SU-DHL-6 (cell line): ENCODE measurements around the gene EDNRA.

Source experiments
- H2AFZ ChIP-seq: fragments of 200-600 bp; sonication (generic); 2 replicates; pipeline ENCODE4 v1.6.1; 2014; ENCODE audit warnings: low read depth, mild to moderate bottlenecking, moderate library complexity, mixed read lengths, antibody characterized with exemption, low read length; ENCODE audit not compliant: severe bottlenecking
- H3F3A ChIP-seq: fragments of 200-600 bp; shearing (Covaris generic); 2 replicates; pipeline ENCODE4 v1.6.0; 2016; ENCODE audit warnings: antibody characterized with exemption, mild to moderate bottlenecking; ENCODE audit not compliant: insufficient read depth
- H3K27ac ChIP-seq: fragments of 200-600 bp; sonication (generic); 2 replicates; pipeline ENCODE4 v1.5.1; 2016; ENCODE audit warnings: low read depth, mild to moderate bottlenecking, low read length, moderate library complexity, mixed read lengths
- H3K27me3 ChIP-seq: fragments of 200-600 bp; sonication (generic), shearing (Covaris generic); 2 replicates; pipeline ENCODE4 v1.6.0; 2014; ENCODE audit warnings: mild to moderate bottlenecking, low read length
- H3K36me3 ChIP-seq: fragments of 200-600 bp; sonication (generic); 2 replicates; pipeline ENCODE4 v1.6.1; 2014; ENCODE audit warnings: mild to moderate bottlenecking, low read length, mixed read lengths
- H3K4me2 ChIP-seq: fragments of 300-600, 200-600 bp; shearing (Covaris generic), sonication (generic); 2 replicates; pipeline ENCODE4 v1.6.0; 2014; ENCODE audit warnings: low read length, low read depth, mild to moderate bottlenecking; ENCODE audit not compliant: poor library complexity, severe bottlenecking
- H3K4me3 ChIP-seq: fragments of 200-600 bp; sonication (generic); 2 replicates; pipeline ENCODE4 v1.5.1; 2014; ENCODE audit warnings: antibody characterized with exemption, low read length, mild to moderate bottlenecking, mixed read lengths; ENCODE audit not compliant: insufficient read depth, poor library complexity, severe bottlenecking
- H3K79me2 ChIP-seq: fragments of 200-600 bp; sonication (generic); 2 replicates; pipeline ENCODE4 v1.6.1; 2014; ENCODE audit warnings: mild to moderate bottlenecking, low read length, moderate library complexity; ENCODE audit not compliant: insufficient read depth
- H3K9ac ChIP-seq: fragments of 200-600 bp; sonication (generic); 2 replicates; pipeline ENCODE4 v1.7.0; 2014; ENCODE audit warnings: mild to moderate bottlenecking, low read length
- H3K9me2 ChIP-seq: fragments of 200-600 bp; sonication (generic); replicated peaks from 2 replicates; pipeline ENCODE4 v1.6.1; 2014; ENCODE audit warnings: low read length; ENCODE audit not compliant: insufficient read depth
- H3K9me3 ChIP-seq: fragments of 200-600 bp; sonication (generic); 2 replicates; pipeline ENCODE4 v1.6.1; 2014; ENCODE audit warnings: low read length, mixed read lengths; ENCODE audit not compliant: insufficient read depth
- H4K20me1 ChIP-seq: fragments of 200-600 bp; sonication (generic); 2 replicates; pipeline ENCODE4 v1.6.1; 2014; ENCODE audit warnings: low read depth, mild to moderate bottlenecking, antibody characterized with exemption, low read length, moderate library complexity, mixed read lengths
- CTCF ChIP-seq: fragments of 200-600 bp; sonication (generic); IDR thresholded peaks from one replicate; pipeline ENCODE4 v1.5.1; 2017; ENCODE audit warnings: antibody characterized with exemption, mild to moderate bottlenecking, low read length, moderate library complexity; ENCODE audit not compliant: insufficient read depth, poor library complexity, severe bottlenecking
- EZH2phosphoT487 ChIP-seq: fragments of 200-600 bp; sonication (generic), shearing (Covaris generic); conservative IDR thresholded peaks from 2 replicates; pipeline ENCODE4 v1.6.1; 2018; ENCODE audit warnings: mild to moderate bottlenecking, antibody characterized with exemption, low read length, moderate library complexity, mixed read lengths

Gene EDNRA

GRCh38 chr4:147528054-147528453, 47.2 kb downstream of the EDNRA start:
- Histone ChIP-seq H3F3A (no peaks in the 10 kb centered on the region), H3K36me3 (no peaks in the 10 kb centered on the region), H3K4me3 (no peak overlapping the region), H3K27me3 (no peaks in the 10 kb centered on the region), H3K9me3 (no peaks in the 10 kb centered on the region), H3K79me2 (no peaks in the 10 kb centered on the region), H2AFZ (no peak overlapping the region), H4K20me1 (no peaks in the 10 kb centered on the region), H3K9me2 (no peaks in the 10 kb centered on the region), H3K27ac (no peak overlapping the region), H3K4me2 (no peak overlapping the region), H3K9ac (no peak overlapping the region)
- TF ChIP-seq EZH2phosphoT487 (no peak), CTCF (no peak)

GRCh38 chr4:147530134-147530533, 49.2 kb downstream of the EDNRA start:
- Histone ChIP-seq H4K20me1 (no peaks in the 10 kb centered on the region), H3K27ac (no peak overlapping the region), H3K9ac (no peak overlapping the region), H3K36me3 (no peaks in the 10 kb centered on the region), H3K4me2 (no peak overlapping the region), H2AFZ (no peak overlapping the region), H3K27me3 (no peaks in the 10 kb centered on the region), H3K9me3 (no peaks in the 10 kb centered on the region), H3K9me2 (no peaks in the 10 kb centered on the region), H3F3A (no peaks in the 10 kb centered on the region), H3K4me3 (no peak overlapping the region), H3K79me2 (no peaks in the 10 kb centered on the region)
- no peak for TF ChIP-seq EZH2phosphoT487
- TF ChIP-seq CTCF: no peak

GRCh38 chr4:147530723-147531122, 49.8 kb downstream of the EDNRA start:
- no peak for TF ChIP-seq CTCF
- TF ChIP-seq EZH2phosphoT487: no peak
- H3K27ac ChIP-seq: no peak overlapping the region

GRCh38 chr4:147532896-147533295, 52.0 kb downstream of the EDNRA start:
- Histone ChIP-seq H2AFZ (no peak overlapping the region), H3K9me3 (no peaks in the 10 kb centered on the region), H3K27me3 (no peaks in the 10 kb centered on the region), H3K36me3 (no peaks in the 10 kb centered on the region), H3K27ac (no peak overlapping the region), H3K79me2 (no peaks in the 10 kb centered on the region), H3K4me3 (no peak overlapping the region), H3K9ac (no peak overlapping the region), H3F3A (no peaks in the 10 kb centered on the region), H3K4me2 (no peak overlapping the region), H3K9me2 (no peaks in the 10 kb centered on the region), H4K20me1 (no peaks in the 10 kb centered on the region)
- TF ChIP-seq CTCF (no peak), EZH2phosphoT487 (no peak)

More at GRCh38 chr4:147530723-147531122, 49.8 kb downstream of the EDNRA start:
- Histone ChIP-seq H3K27me3 (no peaks in the 10 kb centered on the region), H2AFZ (no peak overlapping the region), H3K9me3 (no peaks in the 10 kb centered on the region), H3K9me2 (no peaks in the 10 kb centered on the region), H3K4me2 (no peak overlapping the region), H4K20me1 (no peaks in the 10 kb centered on the region), H3K4me3 (no peak overlapping the region), H3K79me2 (no peaks in the 10 kb centered on the region), H3K9ac (no peak overlapping the region), H3K36me3 (no peaks in the 10 kb centered on the region), H3F3A (no peaks in the 10 kb centered on the region)
